ENCODE measurements around the gene JAZF1.

The JAZF1 gene

DNA sequence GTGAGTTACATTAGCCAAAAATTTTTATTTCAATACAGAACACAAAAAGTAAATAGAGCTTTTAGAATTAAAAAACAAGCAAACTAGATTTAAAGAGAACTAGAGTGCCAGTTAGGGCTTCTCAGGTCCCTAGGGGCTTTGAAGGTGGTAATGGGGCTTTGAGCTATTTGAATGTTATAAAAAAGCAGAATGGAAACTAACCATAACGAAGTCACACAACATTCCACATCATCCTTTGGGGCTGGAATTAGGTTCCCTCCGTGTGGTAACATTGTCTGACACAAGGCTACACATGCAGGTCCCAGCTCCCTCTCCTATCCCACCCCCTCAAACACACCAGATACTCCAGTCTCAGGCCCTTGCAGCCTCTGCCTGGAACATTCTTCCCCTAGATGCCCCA lies 15.3 kb downstream of the JAZF1 start:
- no peak for DNase-seq

DNA sequence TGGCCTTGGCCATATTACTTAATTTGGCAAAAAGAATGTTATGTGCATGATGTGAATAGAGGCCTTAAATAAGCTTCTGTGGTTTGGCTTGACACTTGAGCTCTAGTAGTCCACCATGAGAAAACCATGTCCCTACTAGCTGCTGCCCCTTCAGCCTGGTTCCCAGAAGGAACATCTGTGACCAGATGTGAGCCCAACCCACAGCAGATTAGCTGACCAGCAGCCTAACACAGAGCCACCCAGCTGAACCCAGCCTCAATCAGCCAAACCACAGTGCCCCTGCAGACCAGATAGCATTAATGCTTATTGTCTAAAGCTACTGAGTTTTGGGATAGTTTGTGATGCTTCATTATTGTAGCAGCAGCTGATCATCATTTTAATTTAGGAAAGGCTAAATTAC lies 16.6 kb downstream of the JAZF1 start:
- DNase-seq, result no peak

DNA sequence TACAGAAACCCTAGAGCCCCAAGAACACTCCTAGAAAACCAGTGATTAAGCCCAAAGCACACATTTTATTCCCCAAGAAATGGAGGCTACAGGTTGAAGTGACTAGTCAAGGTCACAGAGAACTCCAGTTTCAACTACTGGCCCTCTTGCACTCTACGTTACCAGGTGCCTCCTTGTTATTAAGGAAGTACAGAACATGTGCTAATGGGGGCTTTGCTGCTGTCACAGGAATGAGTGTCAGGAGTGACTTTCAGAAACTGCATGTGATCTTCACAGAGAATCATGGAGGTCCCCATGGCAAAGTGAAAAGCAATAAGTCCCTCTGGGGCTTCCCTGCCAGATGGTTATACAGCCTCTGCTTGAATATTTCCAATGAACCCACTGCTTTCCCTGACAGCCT lies 19.3 kb downstream of the JAZF1 start:
- DNase-seq, result no peak

DNA sequence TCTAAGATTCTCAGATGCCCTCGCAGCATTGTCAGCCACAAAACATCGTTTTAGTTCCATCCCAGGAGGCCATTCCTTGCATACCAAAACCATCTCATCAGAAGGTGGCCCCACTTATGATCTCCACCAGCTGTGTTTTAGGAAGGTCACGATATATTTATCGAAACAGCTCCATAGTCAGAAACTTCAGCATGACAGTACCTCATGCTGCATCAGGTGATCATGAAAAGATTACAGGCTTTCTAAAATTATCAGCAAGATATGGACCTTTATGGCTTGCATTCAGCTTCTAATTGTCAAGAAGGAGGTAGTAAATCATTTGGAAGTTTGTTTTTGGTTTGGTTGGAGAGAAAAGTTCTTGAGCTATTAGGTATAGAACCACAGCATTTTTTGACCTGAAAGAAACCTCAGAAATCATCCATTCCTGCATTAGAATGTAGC lies 20.0 kb downstream of the JAZF1 start:
- no peak for DNase-seq

DNA sequence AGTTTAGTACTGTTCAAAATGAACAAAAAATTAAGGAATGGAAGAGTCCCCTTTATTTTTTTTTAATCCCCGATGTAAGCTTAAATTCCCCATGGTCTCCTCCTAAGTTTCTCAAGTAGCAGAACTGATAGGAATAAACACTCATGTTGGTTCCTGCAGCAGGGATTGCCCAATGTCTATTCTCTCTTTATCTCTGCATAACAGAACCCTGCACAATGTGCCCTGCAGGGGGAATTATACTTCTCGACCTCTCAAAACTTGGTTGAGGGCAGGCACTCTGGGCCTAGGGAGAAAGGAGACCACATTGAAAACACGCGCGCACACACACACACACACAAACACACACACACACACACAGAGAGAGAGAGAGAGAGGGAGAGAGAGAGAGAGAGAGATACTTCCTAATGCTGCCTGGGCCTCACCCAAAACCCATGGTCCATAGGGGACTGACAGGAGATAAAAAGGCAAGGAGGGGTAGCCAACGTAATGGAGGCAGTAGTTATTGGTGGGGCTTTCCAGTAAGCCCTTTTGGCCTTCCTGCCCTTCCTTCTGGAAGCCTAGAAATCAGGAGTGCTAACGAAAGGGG lies 22.7 kb downstream of the JAZF1 start:
- DNase-seq, result no peak

DNA sequence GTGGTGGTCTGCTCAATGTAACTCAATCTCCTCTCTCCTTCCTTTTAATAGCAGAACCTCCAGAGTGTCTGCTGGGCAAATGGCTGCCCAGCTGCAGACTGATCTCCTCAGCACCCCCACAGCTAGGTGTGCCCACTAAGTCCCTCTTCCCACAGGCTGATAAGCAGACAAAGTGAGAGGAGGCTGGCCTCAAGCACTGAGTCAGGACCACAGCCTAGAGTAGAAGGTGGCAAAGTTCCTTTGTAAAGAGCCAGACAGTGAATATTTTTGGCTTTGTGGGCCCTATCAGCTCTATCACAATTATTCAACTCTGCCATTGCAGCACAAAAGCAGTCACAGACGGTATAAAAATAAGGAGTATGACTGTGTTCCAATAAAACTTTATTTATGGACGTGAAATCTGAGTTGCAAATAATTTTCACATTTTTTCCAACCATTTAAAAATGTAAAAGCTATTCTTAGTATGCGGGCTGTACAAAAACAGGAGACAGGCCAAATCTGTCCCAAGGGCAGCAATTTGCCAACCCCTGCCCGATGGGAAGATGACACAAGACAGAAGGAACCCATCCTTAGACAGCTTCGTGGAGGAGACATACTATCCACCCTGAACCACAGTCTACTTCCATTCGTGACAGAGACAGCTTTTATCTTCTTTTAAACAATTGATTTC lies 23.4 kb downstream of the JAZF1 start:
- no peak for DNase-seq

DNA sequence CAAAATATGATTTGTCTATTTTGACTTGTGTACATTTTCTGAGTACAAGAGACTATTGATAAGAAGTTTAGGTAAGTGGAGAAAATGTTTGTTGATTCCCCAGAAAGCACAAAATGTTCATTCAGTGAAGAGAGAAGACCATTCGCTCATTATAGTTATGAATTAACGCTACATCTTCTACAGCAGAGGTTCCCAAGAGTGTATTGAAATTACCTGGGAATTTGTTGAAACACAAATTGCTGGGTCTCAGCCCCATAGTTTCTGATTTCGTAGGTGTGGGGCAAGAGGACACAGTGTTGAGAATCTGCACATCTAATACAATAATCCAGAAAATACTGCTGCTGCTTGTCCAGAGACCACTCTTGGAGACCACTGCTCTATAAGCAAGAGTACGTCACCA lies 24.2 kb downstream of the JAZF1 start:
- no peak for DNase-seq

DNA sequence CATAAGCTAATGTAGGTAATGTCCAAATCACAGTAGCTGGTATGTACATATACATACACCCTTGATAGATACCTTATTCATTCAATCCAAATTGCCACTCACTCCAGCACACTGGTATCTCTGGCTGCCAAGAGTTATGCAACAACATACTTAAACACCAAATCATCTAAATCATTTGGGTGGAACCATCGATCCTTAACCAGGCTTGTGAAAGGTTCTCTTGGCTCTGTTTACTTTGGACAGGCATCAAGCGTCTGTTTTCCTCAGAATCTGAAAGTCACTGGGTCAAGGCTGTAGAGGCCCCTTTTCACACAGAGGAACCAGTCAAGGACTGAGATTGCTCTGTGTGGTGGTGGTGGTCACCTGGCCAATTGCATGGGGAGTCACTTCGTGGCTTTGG lies 24.6 kb downstream of the JAZF1 start:
- DNase-seq, result no peak

DNA sequence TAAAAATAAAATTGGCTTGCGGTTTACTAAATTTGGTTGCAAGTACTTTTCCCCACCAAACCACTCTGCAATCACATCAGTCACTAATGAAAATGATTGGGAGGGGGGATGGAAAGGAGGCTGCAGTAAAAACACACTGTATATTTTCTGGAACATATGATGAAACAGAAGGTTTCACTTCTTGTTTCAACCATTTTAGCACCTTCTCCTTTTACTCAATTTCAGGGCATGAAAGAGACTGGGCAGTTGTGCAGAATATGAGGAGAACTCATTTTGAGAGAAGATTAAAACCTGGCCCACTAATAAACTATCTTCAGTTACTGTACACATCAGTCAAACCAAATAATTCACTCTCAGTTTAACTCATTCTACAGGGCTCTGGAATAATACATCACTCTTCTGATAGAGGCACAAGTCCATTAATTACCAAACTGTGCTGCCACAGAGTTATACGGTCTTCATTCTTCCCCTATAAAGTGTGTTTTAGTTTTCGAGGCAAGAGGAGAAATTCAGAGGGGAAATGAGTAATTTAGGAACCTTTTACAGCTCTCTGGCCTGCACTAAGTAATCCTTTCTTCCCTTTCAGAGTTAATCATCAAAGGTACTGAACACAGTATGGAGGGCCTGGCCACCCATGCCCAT lies 25.5 kb downstream of the JAZF1 start:
- peak; percentile 88 for DNase-seq

DNA sequence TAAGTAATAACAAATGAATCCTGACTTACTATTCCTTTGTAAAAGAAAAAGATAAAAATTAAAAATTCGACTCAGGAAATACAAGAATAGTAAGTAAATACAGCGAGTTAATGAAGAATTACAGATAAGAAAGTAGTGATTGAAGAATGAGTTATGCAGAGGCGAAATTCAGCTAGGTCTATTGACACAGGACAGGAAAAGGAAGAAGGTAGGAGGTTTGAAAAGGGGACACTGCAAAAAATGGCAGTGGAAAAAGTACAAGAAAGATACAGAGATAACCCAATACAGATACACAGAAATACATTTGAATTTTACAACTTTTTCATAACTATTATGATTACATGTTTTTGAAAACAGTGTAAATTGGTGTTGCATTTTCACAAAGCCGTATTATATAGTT lies 28.0 kb downstream of the JAZF1 start:
- DNase-seq, result no peak

DNA sequence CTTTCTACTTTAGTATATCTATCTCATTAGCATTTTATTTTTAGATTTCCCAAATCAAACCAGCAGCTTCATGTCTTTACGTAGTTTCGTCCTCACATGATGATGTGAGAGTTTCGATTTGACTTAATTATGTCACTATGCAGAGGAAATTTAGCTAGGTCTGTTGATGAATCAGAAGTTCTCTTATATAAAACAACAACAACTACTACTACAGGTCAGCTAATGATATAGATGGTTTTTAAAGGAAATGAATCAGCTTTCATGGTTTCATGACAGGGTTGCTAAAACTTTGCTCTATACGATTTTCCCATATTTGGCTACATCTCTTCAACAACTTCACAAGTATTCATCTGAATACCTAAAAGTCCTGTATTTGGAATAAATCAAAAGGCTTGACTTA lies 28.6 kb downstream of the JAZF1 start:
- DNase-seq, result peak; percentile 88

DNA sequence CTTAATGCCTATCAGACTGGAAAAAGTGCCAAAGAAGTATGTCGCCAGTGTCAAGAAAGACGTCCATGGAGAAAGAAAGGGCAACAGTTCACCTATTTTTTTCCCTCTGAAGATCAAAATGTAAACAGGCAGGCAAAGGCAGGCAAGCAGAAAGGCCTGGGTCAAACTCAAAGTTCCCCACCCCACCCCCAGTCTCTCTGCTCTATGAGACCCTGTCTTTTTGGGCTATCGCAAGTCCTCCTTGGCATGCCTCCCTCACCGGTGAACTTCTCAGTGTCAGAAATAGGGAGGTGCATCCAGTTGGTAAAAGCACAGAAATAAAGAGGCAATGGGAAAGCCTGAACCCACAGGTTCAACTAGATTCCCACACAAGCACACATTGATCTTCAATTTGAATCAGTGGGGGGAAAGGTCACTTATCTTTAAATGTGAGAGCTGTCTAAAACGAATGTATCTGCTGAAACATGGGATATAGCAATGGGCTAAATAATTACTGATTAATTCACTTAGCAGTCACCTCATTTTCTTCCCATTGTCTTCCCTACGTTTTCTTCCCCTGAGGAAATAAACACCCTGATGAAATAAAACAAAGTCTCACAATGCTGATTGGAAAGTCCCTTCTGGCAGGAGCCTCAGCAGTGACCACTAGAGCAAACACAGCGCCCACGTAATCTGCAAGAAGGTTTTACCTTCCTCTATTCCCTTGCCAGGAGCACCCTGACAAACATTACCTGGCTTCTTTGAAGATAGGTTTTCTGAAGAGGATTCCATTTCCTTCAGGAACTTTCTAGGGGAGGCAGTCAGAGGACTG lies 31.1 kb downstream of the JAZF1 start:
- no peak for DNase-seq

DNA sequence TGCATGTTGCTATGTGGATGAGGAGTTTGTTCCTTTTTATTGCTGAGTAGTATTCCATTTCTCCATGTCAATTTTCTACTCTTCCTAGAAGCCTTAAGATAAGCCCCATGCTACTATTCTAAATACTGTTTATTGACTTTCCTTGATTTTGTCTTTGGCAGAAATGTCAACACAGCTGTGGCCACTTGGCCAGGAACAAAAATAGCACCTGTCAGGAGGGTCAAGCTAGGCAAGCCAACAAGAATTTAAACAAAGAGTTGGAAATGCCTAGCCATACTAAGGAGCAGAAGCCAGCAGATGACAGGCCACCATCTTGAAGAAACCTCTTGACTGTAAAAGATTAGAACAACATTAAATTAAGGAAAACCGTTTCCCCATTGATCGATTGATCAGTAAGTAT lies 34.7 kb downstream of the JAZF1 start:
- no peak for DNase-seq

DNA sequence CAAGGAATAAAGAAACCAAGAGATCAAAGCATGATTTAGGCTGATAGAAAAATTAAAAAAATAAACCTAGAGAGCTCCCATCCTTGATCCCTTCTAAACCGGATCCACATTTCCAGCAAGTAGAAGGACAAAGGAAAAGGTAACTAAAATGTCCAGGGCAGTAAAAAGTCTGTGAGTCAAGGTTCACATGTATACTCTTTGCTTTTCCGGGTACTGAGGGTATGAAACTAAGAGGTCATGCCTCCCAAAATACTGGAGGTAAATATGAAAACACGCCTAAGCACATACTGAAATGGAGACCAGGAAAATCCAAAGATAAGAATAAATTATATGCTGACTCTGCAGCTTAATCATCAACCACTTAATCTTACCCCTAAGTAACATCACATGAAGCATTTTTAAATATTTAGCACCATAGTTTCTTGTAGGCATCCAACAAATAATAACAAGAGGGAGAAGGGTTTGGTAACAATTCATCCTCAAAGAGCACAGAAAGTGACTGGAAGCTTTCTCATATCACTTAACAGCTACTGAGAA lies 35.4 kb downstream of the JAZF1 start:
- DNase-seq, result no peak

DNA sequence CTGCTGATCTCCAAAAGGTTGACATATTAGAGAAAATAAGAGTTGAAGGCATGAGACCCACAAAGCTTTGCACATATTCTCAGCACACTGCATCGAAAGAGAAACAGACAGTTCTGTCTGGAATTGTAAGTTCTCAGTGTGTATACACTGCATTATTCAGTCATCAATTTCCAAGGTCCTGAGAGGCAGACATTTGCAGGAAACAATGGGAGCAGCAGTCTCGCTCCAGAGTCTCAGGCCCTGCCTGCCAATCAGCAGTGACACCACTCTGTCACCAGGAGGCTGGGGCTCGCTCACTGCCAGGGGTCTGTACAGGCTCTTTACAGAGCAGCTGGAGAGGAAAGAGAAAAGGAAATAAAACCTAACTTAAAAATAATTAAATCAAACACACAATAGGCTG lies 36.3 kb downstream of the JAZF1 start:
- DNase-seq, result no peak

DNA sequence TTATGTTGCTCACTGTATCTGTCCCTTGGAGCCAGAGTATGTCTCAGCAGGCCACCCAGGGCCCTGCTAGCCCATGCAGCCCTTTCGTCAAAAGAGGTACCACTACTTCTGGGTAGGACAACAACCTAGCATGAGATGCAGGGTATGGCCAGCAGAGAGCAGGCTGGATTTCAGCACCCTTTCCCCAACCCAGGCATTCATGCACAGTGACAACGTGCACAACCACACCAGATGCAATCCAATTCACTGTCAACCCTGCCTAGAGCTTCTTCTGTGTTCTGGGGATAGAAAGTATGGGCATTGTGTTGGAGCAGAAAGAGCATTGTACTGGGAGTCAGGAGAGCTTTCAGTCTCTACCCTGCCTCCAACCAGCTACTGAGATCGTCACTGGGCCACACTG lies 37.9 kb downstream of the JAZF1 start:
- no peak for DNase-seq

DNA sequence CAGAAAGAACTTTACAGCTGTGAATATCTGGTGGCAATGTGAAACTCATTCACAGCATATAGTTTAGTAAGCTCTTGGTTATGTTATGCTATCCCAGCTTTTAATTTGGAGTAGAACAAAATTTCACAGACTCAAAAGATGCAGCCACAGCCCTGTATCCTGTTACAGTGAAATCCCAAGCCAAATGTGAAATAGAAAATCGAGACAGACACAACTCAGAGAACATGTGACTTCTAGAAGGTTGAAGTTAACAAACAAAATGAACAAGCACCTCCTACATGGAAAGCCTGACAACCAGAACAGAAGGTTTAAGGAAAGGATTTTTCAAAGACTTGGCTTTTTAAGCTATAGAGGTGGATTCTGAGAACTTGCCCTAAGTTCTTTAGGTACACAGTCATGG lies 39.6 kb downstream of the JAZF1 start:
- DNase-seq, result no peak

DNA sequence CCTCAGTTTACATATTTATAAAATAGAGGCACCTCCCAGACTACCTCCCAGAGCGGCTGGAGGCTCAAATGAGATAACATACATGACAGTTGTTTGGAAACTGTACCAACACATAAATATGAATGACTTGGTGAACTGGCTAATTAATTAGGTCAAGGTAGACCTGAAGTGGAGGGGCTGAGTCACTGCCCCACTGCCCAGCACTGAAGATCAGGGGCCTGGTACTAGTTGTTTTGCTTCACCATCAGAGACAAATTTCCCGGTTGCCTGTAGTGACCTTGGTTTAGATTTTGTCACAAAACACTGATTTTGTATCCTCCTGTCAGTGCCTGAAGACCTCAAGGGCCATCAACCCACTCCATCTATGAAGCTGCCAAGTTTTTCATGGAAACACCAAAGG lies 41.8 kb downstream of the JAZF1 start:
- no peak for DNase-seq

DNA sequence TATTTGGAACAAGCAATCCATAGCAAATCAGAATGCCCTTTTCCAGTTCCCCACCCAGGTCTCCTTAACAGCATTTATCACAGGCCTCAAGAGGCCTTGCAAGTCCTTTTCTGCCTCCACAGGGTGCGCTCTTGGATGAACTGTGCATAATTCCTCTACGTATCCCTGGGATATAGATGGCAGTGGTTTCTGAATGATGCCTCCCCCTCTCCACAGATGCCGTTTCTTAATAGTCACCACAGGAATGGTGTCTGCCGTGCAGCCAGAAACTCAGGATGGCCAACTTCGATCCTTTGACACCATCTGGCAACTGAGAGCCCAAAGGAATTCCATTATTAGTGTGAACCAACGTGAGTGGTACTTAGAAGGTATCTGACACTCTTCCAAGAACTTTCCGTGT lies 43.1 kb downstream of the JAZF1 start:
- no peak for DNase-seq

DNA sequence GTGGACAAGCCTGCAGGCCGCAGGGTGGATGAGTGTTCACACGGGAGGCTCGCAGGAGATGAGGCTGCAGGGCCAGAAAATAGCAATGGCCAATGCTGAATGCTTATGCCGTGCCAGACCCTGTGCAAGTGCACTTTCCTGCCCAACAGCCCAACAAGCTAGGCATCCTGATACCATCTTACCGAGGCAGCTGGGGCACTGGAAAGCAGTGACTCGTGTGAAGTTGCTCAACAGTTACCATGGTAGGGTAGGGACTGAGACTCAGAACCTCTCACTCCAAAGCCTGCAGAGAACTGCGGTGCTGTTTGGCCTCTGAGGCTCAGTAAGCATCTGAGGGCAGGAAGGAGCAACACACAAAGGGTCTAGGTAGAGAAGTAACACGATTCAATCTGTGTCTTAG lies 43.7 kb downstream of the JAZF1 start:
- no peak for DNase-seq

DNA sequence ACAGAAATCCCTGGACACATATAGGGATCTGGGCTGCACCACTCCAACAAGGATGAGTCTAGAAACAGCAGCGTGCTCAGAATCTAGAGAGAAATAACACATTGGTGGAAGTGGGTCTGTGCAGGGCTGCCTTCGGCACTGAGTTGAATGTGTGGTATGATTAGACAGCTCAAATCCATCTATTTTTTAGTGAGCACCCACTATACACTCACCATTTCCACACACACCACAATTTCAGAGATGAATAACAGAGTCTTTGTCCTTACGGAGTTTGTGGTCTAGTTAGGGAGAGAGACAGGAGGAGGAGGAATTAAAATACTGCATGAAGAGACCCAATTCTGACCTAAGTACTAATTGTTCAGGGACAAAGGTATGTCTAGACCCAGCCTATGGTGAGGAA lies 44.2 kb downstream of the JAZF1 start:
- DNase-seq, result no peak

DNA sequence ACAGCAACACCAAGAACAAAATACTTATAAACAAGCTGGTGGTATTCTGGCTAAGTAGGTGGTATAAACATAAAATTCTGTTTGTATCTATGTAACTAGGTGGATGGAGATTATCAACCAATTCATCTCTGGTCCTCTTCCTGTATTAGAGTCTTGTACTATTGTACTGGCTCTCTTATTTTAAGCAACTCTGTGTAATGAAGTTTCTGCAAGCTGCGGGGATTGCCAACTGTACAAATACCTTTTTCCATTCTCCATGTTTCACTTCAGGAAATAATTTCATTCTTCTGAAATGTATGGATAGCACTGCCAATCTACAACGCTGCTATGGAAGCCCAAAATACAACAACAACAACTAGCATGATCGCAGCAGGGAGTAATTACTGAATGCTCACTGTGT lies 44.8 kb downstream of the JAZF1 start:
- no peak for DNase-seq

DNA sequence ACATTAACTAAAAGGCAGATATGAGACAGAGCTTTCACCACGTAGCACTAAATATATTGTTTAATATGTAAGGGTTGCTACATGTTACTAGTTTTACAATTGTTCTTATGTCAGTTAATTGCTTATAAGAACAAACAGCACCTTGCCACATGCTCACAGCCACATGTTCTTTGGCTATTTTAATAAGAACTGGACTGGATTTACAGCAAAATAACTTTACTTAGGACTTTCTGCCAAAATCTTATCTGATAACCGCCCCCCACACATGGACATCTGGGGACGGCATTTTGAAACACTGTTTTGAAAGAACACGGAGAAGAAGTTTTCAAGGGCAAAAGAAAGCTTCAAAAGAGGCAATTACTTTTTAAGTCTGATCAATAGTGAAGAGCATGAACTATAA lies 45.3 kb downstream of the JAZF1 start:
- no peak for DNase-seq

DNA sequence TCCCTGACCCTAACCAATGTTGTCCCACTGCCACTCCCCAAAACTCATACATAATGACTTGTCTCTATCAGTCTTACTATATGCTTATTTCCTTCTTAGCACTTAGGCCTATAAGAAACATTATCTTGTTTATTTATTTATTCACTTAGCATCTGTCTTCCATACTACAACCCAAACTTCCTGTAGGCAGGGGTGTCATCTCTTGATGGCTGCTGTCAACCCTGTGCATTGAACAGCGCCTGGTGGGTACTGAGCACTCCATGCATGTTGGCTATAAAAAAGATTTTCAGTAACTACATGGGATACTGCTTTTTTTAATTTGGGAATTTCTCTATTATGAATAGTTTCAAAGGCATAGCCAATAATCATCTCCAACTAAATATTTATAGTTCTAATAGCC lies 46.7 kb downstream of the JAZF1 start:
- DNase-seq, result no peak
